A549 treated with dexamethasone at 1 μM for 4 hours (cell line): ENCODE measurements around the gene COX4I2. TPM values are rescaled to one million over a fixed set of nuclear protein-coding genes. Genes with fewer than 3 reads are reported as not detected.

Source experiments
- total RNA-seq: library from RNA; stranded (reverse); fragments of 200-300 nt; extraction: Qiagen RNA extraction; gene quantifications from 5 replicates; pipeline ENCODE4 v1.2.3, GENCODE V29; 2022

COX4I2 gene
- not detected in 5 replicates for total RNA-seq

GRCh38 chr20:31637660-31638059, at the start of gene COX4I2:
Gene COX4I2 (plus strand): TSS chr20:31637912. CDS start chr20:31639018, 1,106 bp downstream.

GRCh38 chr20:31605031-31605901, 32.4 kb upstream of the COX4I2 start, which contains the start of gene ID1:
Gene ID1 (plus strand): TSS chr20:31605289. CDS start chr20:31605388, 99 bp downstream.

Other genes starting within 250 kb of the COX4I2 start
- not detected in 5 replicates for gene DEFB119, start 247.3 kb upstream of the COX4I2 start, total RNA-seq
- gene DEFB121, start 231.7 kb upstream of the COX4I2 start, total RNA-seq, result not detected in 5 replicates
- not detected in 5 replicates for gene DEFB123, start 197.3 kb upstream of the COX4I2 start, total RNA-seq
- gene DEFB124, start 162.8 kb upstream of the COX4I2 start, total RNA-seq, result 0.21 to 0.72 TPM (median 0.35 TPM) in 4 of 5 replicates, not detected in the other
- gene REM1, start 162.6 kb upstream of the COX4I2 start, total RNA-seq, result 0.47 to 1.1 TPM (median 0.99 TPM) in 5 replicates
- gene HM13, start 123.5 kb upstream of the COX4I2 start, total RNA-seq, result 199 to 270 TPM (median 250 TPM) in 5 replicates
- 341 to 512 TPM (median 429 TPM) in 5 replicates for gene ID1, start 32.6 kb upstream of the COX4I2 start, total RNA-seq
- 303 to 331 TPM (median 315 TPM) in 5 replicates for gene BCL2L1, start 85.0 kb downstream of the COX4I2 start, total RNA-seq
- 106 to 121 TPM (median 111 TPM) in 5 replicates for gene TPX2, start 101.4 kb downstream of the COX4I2 start, total RNA-seq
- 0.27 to 0.78 TPM (median 0.46 TPM) in 5 replicates for gene MYLK2, start 181.4 kb downstream of the COX4I2 start, total RNA-seq
- gene FOXS1, start 207.7 kb downstream of the COX4I2 start, total RNA-seq, result 0.13 to 0.44 TPM (median 0.34 TPM) in 5 replicates
- 0.49 to 0.98 TPM (median 0.66 TPM) in 5 replicates for gene DUSP15, start 232.6 kb downstream of the COX4I2 start, total RNA-seq
- gene TTLL9, start 232.7 kb downstream of the COX4I2 start, total RNA-seq, result 0.05 to 0.07 TPM in 2 of 5 replicates, not detected in the others